HUES64 (cell line): ENCODE data around the gene CCER1.

Experiments used
- H3K27ac ChIP-seq: 2 replicates; pipeline ENCODE4 v1.7.0; 2013; ENCODE audit warnings: low read depth, low read length, inconsistent platforms
- H3K27me3 ChIP-seq: 2 replicates; pipeline ENCODE4 v1.6.1; 2013; ENCODE audit warnings: mild to moderate bottlenecking, low read length; ENCODE audit not compliant: insufficient read depth
- H3K36me3 ChIP-seq: 2 replicates; pipeline ENCODE4 v1.6.1; 2013; ENCODE audit warnings: mild to moderate bottlenecking, low read length; ENCODE audit not compliant: insufficient read depth
- H3K4me1 ChIP-seq: 2 replicates; pipeline ENCODE4 v1.6.1; 2013; ENCODE audit warnings: mild to moderate bottlenecking, low read length, moderate library complexity; ENCODE audit not compliant: insufficient read depth
- H3K4me3 ChIP-seq: 2 replicates; pipeline ENCODE4 v1.5.1; 2013; ENCODE audit warnings: mild to moderate bottlenecking, low read length, moderate library complexity
- H3K9ac ChIP-seq: 2 replicates; pipeline ENCODE4 v1.6.1; 2013; ENCODE audit warnings: mild to moderate bottlenecking, low read depth, low read length
- H3K9me3 ChIP-seq: 2 replicates; pipeline ENCODE4 v1.6.1; 2013; ENCODE audit warnings: low read depth, low read length; ENCODE audit not compliant: insufficient read depth
- WGBS: fragments of 150-250, 120-280 bp; methylation state at CpG from one replicate; pipeline ENCODE4 v1.1.7; 2013; ENCODE audit warnings: missing lambda C conversion rate; 5-methylcytosine and 5-hydroxymethylcytosine counted together

The CCER1 gene

DNA sequence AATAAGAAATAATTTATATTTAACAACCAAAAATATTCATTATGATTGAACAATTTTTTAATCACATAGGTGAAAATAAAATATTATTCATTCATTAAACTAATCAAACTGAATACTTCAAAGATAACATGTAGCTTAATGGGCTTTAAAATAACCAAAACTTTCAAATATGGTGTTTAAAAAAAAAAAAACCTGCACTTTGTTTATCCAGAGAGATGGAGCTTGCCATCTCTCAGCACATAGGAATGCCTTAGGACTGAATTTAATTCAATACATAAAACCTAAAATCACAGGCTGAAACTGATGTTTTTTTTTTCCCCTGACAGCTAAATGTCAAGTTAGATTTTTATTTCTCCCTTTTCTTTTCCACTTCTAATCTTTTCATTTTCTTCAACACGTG, 14.4 kb upstream of the CCER1 start:
- no peaks in the 10 kb centered on the region for H3K27me3 ChIP-seq
- H3K4me3 ChIP-seq, result no peak overlapping the region
- no peak overlapping the region for H3K27ac ChIP-seq

DNA sequence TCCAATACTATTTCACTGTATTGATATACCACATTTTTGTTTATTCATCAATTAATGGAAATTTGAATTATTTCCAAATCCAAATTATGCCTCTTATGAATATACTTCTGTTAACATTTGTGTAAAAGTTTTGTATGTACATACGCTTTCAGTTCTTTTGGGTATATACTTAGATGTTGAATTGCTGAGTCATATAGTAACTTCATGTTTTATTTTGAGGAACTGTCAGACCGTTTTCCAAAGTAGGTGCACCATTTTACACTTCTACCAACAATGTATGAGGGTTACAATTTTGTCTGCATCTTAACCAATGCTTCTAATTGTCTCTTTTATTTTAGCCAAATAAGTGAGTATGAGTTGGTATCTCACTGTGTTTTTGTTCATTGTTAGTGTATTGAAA, 10.2 kb upstream of the CCER1 start:
- Histone ChIP-seq H3K4me3 (no peak overlapping the region), H3K9me3 (no peaks in the 10 kb centered on the region), H3K9ac (no peak overlapping the region), H3K36me3 (no peaks in the 10 kb centered on the region), H3K4me1 (no peaks in the 10 kb centered on the region), H3K27ac (no peak overlapping the region), H3K27me3 (no peaks in the 10 kb centered on the region)
- 100% methylated on average over 1 of the region's 2 CpGs for WGBS

More for the DNA sequence above, 14.4 kb upstream of the CCER1 start:
- Histone ChIP-seq H3K4me1 (no peaks in the 10 kb centered on the region), H3K36me3 (no peaks in the 10 kb centered on the region), H3K9me3 (no peaks in the 10 kb centered on the region), H3K9ac (no peak overlapping the region)
- WGBS, result no CpG with 5 or more reads among the region's 1 CpG

DNA sequence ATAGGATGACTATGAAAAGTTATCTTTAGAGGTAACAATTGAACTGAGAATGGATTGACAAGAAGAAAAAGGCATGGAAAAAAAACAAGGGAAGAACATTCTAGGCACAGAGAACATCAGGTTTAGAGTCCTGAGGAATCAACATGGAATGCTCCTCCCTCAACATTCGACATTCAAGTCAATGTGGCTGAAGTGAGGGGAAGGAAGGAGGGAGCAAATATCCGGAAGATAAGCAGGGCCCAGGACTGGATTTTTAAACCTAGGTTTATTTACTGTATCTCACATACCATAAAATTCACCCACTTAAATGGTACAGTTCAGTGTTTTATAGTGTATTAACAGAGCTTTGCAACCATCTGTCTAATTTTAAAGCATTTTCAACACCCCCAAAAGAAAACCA, 9.6 kb upstream of the CCER1 start:
- Histone ChIP-seq H3K36me3 (no peaks in the 10 kb centered on the region), H3K27ac (no peak overlapping the region), H3K9ac (no peak overlapping the region), H3K4me3 (no peak overlapping the region), H3K9me3 (no peaks in the 10 kb centered on the region), H3K27me3 (no peaks in the 10 kb centered on the region), H3K4me1 (no peaks in the 10 kb centered on the region)
- WGBS, result no CpG with 5 or more reads among the region's 2 CpGs

DNA sequence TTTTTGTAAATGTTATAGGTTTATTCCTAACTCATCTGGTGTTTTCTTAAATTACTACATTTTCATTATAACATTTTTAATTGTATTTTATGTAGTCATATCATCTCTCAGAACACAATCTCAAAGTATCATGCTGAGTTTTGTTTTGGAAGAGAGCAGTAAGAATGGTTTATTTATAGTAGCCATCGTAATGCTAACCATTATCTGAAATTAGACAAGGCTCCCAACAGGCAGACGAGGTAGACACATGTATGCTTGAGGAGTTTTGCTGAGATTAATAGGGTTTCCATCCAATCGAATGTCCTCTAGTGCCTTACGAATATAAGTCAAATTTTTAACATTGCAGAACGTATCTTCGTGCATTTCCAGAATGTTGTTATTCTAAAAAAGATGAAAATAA, 9.0 kb upstream of the CCER1 start:
- Histone ChIP-seq H3K27ac (no peak overlapping the region), H3K27me3 (no peaks in the 10 kb centered on the region), H3K9ac (no peak overlapping the region), H3K36me3 (no peaks in the 10 kb centered on the region), H3K4me1 (no peaks in the 10 kb centered on the region), H3K4me3 (no peak overlapping the region), H3K9me3 (no peaks in the 10 kb centered on the region)
- 97% methylated on average over 4 of the region's 6 CpGs for WGBS

DNA sequence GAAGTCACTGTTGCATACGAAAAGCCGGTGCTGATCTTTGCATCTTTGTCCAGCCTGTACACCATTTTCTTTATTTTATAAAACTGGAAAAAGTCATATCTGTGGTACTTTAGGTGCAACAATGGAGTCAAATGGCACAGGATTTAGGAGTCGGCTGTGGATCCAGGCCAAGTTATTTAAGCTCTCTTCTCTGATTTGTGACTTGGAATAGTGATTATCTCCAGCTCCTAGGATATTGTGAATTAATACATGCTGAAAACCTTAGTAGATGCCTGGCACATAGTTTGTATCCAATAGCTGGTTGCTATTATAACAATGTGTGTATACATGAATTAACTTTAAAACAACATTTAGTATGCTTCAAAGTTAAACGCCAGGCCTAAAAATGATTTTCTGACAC, 6.2 kb upstream of the CCER1 start:
- no peak overlapping the region for H3K27ac ChIP-seq
- 98% methylated on average over 3 of the region's 4 CpGs for WGBS
- no peak overlapping the region for H3K4me3 ChIP-seq

DNA sequence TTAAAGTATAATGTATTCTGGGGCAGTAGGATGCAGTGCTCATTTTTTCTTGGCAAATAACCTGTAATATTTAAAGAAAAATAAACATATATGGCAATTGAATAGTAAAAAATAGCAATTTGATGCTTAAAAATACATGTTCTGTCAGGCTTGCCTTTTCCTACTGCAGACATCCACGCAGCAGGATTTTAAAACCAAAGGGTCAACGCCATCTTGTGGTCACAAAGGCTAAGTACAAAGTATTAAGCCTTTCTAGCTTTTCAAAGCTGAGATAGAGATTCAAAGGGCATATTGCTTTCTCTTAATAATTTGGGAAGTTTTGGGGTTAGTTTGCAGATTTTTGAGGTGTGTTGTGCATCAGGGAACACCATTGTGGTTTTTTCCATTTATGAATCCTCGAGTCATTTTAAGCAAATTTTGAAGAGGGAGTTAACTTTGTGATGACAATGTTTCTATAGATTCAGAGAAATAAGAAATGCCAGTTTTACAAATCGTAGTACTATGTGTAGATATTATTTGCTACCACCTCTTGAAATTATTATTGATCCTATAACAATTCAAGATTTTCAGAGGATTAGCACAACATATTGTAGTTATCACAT, 4.7 kb upstream of the CCER1 start:
- H3K9ac ChIP-seq, result no peak overlapping the region
- H3K27me3 ChIP-seq, result no peaks in the 10 kb centered on the region
- no peak overlapping the region for H3K4me3 ChIP-seq
- WGBS, result 7% methylated on average over 3 of the region's 4 CpGs
- no peaks in the 10 kb centered on the region for H3K36me3 ChIP-seq
- H3K4me1 ChIP-seq, result no peaks in the 10 kb centered on the region
- no peaks in the 10 kb centered on the region for H3K9me3 ChIP-seq
- H3K27ac ChIP-seq, result no peak overlapping the region

More for the DNA sequence above, 6.2 kb upstream of the CCER1 start:
- no peaks in the 10 kb centered on the region for H3K36me3 ChIP-seq
- H3K9me3 ChIP-seq, result no peaks in the 10 kb centered on the region
- no peak overlapping the region for H3K9ac ChIP-seq
- no peaks in the 10 kb centered on the region for H3K4me1 ChIP-seq
- H3K27me3 ChIP-seq, result no peaks in the 10 kb centered on the region

DNA sequence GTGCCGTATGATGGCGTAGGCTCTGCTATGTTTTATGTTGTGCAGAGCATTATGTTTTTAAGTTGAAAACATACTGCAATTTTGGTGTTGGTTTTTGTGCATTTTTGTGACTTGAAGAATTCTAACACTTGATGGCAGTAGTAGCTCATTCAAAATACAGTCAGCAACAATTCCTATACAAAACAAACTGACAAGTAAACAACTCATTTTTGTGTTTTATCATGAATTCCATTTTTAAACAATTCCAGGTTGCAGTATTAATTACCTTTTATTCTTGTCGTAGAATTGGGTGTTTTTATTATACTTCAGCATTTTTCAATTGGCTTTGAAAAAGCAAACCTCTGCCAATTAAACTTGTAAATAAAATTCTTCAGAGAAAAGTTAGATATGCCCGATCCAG, 4.1 kb upstream of the CCER1 start:
- no peaks in the 10 kb centered on the region for H3K36me3 ChIP-seq
- H3K4me3 ChIP-seq, result no peak overlapping the region
- H3K9me3 ChIP-seq, result no peaks in the 10 kb centered on the region
- no peak overlapping the region for H3K9ac ChIP-seq
- WGBS, result 96% methylated on average over 2 of the region's 4 CpGs
- H3K27ac ChIP-seq, result no peak overlapping the region
- no peaks in the 10 kb centered on the region for H3K27me3 ChIP-seq
- no peaks in the 10 kb centered on the region for H3K4me1 ChIP-seq

DNA sequence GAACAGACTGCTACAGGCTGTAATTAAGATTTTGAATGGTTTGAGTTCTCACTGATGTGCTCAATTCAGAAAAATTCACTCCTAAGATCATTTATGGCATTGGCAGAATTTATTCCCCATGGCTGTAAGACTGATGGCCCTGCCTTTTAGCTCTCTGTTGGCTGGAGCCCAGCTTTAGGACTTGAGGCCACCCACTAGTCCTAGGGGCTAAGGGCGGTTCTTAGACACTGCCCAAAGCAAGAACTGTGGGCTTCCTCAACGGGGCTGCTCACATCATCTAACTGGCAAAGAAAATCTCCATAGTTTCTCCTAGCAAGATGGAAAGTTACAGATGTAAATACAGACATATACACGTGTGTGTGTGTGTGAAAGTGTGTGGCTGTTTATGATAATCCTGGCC, 3.4 kb upstream of the CCER1 start:
- no peaks in the 10 kb centered on the region for H3K36me3 ChIP-seq
- no peaks in the 10 kb centered on the region for H3K27me3 ChIP-seq
- no peak overlapping the region for H3K9ac ChIP-seq
- no peaks in the 10 kb centered on the region for H3K4me1 ChIP-seq
- no peak overlapping the region for H3K27ac ChIP-seq
- H3K4me3 ChIP-seq, result no peak overlapping the region
- H3K9me3 ChIP-seq, result no peaks in the 10 kb centered on the region
- WGBS, result 93% methylated on average over 3 of the region's 3 CpGs

DNA sequence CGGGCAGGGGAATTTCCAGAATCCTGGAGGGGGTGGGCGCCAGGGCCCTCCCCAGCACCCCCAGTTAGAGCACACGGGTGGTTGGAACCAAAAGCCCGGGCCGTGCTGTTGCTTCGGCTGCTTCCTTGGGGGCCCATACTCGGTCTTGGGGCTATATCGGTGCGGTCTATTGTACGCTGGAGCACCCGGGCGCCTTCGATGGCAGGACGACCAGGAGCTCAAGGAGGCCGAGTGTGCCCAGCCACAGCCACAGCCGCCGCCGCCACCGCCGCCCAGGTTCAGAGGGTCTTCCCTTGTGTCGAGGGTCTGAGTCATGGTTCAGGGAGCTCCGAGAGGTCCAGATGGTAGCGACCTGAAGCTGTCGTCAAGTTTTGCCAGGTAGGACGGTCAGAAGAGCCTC, 548 bp downstream of the CCER1 start:
- no peaks in the 10 kb centered on the region for H3K27me3 ChIP-seq
- H3K9me3 ChIP-seq, result no peaks in the 10 kb centered on the region
- no peaks in the 10 kb centered on the region for H3K36me3 ChIP-seq
- 98% methylated on average over 25 of the region's 25 CpGs for WGBS
- no peaks in the 10 kb centered on the region for H3K4me1 ChIP-seq
- H3K4me3 ChIP-seq, result no peak overlapping the region
- H3K27ac ChIP-seq, result no peak overlapping the region
- H3K9ac ChIP-seq, result no peak overlapping the region

DNA sequence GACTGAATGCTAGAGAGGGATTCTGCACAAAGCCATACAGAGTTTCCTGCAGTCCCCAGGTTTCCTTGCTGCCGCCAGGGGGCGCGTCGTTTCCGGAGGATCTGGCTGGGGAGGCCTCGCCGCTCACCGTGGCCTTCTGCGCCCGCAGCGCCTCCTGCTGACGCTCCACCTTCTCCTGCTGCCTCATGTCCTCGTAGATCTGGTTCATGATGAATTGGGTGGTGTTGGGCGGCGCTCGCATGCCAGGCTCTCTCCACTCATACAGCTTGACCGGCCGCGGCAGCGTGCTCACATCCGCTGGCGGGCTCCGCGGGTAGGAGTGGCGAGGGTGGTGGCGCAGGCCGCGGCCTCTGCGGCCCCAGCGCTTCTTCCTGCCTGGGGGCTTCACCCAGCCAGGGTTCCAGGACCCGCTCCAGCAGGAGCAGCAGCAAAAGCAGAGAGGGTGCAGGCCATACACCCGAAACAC, 987 bp downstream of the CCER1 start:
- 94% methylated on average over 32 of the region's 32 CpGs for WGBS
- H3K9ac ChIP-seq, result no peak overlapping the region
- no peak overlapping the region for H3K27ac ChIP-seq

DNA sequence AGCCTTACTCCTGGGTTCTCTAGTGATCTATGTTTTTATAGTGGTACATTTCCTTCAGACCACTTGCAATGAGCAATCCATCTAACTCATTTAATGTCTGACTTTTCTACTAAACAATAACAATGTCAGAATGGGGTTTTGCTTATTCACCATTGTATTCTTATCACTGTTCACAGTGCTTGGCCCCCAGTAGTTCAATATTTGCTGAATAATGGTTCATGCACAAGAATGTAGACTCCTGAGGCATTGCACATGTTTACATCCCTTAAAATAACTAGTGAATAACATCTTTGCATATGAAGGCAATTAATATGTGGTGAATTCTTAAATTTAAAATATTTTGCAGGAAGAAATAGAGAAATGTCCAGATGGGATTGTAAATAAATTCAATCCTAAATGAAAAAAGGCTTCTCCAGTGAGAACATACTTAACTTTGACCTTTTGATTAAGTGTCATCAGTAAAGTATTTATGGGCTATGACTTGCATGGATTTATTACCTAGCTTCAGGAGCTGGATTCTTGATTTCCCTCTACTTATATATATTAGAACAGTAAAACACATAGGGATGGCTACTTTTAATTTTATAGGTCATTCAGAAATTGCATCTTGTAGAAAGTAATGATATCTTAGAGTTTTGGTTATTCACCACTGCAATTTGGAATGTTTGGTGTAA, 3.4 kb downstream of the CCER1 start:
- Histone ChIP-seq H3K36me3 (no peaks in the 10 kb centered on the region), H3K27me3 (no peaks in the 10 kb centered on the region), H3K9ac (no peak overlapping the region), H3K4me1 (no peaks in the 10 kb centered on the region), H3K9me3 (no peaks in the 10 kb centered on the region), H3K27ac (no peak overlapping the region), H3K4me3 (no peak overlapping the region)

More for the DNA sequence above, 987 bp downstream of the CCER1 start:
- Histone ChIP-seq H3K27me3 (no peaks in the 10 kb centered on the region), H3K36me3 (no peaks in the 10 kb centered on the region), H3K4me3 (no peak overlapping the region), H3K9me3 (no peaks in the 10 kb centered on the region), H3K4me1 (no peaks in the 10 kb centered on the region)

DNA sequence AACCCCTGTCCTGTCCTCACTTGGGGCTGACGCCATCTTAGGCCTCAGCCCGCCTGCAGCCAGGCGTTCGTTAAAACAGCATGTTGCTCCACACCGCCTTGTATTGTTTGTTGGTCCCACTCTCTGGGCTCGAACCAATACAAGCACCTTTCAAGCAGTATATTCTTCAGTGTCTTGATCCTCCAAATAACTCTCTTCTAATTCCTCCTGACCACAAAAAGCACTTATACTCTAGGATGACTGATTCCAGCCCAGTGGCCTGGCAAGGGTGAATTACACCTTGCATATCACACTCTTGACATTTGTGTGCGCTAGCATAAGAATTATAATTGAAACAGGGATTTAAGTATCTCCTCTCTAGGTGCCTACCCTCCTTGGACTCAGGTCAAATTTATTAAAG, 7.1 kb downstream of the CCER1 start:
- WGBS, result 94% methylated on average over 7 of the region's 7 CpGs
- no peak overlapping the region for H3K27ac ChIP-seq
- no peaks in the 10 kb centered on the region for H3K36me3 ChIP-seq
- no peaks in the 10 kb centered on the region for H3K9me3 ChIP-seq
- no peak overlapping the region for H3K9ac ChIP-seq
- no peaks in the 10 kb centered on the region for H3K4me1 ChIP-seq
- H3K27me3 ChIP-seq, result no peaks in the 10 kb centered on the region
- H3K4me3 ChIP-seq, result no peak overlapping the region
